IMR-90 (cell line): ENCODE results near the gene CBX8. TPM values are rescaled to one million over a fixed set of nuclear protein-coding genes. Genes with fewer than 3 reads are reported as not detected.
A peak's percentile ranks its signal among the peaks of the same experiment; 100 is the strongest.

Experiments
- ATAC-seq: fragments of 200-7000 bp; cut with Tn5 transposase; 2 replicates; pipeline ENCODE4 v1.9.1; 2020; ENCODE audit warnings: low read depth, mild to moderate bottlenecking, moderate library complexity
- BruUV-seq: library from RNA; stranded (reverse); fragments of 400-500 nt; replicated peaks from 2 replicates; lab custom pipeline; 2021; lab: Mats Ljungman, UMichigan
- CTCF ChIA-PET: fragments of 300-600 bp; formaldehyde crosslinking; extraction: SDS; loops from one replicate; lab custom pipeline; 2021; ENCODE audit warnings: antibody characterized with exemption; lab: Yijun Ruan, JAX
- POLR2A ChIA-PET: fragments of 300-600 bp; sonication (Branson Sonifier 250); formaldehyde crosslinking; loops from one replicate; lab custom pipeline; 2022; ENCODE audit warnings: antibody characterized with exemption; ENCODE audit not compliant: unreplicated experiment; lab: Charles Lee
- DNase-seq: peaks from one replicate; pipeline ENCODE4 v3.0.0; 2013
- H2AFZ ChIP-seq: replicated peaks from 2 replicates; pipeline ENCODE3; 2013; ENCODE audit warnings: low read length, mild to moderate bottlenecking; ENCODE audit not compliant: poor library complexity
- H2AK5ac ChIP-seq: 2 replicates; pipeline ENCODE4 v1.6.1; 2013; ENCODE audit warnings: low read depth, low read length, inconsistent platforms
- H2AK9ac ChIP-seq: replicated peaks from 2 replicates; pipeline ENCODE3; 2013; ENCODE audit warnings: mild to moderate bottlenecking, low read depth, low read length, moderate library complexity; ENCODE audit not compliant: poor library complexity
- H2BK120ac ChIP-seq: 2 replicates; pipeline ENCODE4 v1.6.1; 2013; ENCODE audit warnings: low read depth, low read length, inconsistent platforms
- H2BK15ac ChIP-seq: 3 replicates; pipeline ENCODE4 v1.6.1; 2013; ENCODE audit warnings: low read depth, low read length, inconsistent platforms
- H2BK20ac ChIP-seq: 2 replicates; pipeline ENCODE4 v1.6.1; 2013; ENCODE audit warnings: low read depth, mild to moderate bottlenecking, inconsistent platforms, low read length, moderate library complexity
- H2BK5ac ChIP-seq: 2 replicates; pipeline ENCODE4 v1.6.1; 2013; ENCODE audit warnings: mild to moderate bottlenecking, low read depth, low read length, inconsistent platforms; ENCODE audit not compliant: poor library complexity, severe bottlenecking
- H3K14ac ChIP-seq: replicated peaks from 2 replicates; pipeline ENCODE4 v1.6.1; 2013; ENCODE audit warnings: low read depth, low read length, inconsistent platforms
- H3K18ac ChIP-seq: 2 replicates; pipeline ENCODE4 v1.6.1; 2013; ENCODE audit warnings: low read depth, low read length, control low read depth
- H3K23ac ChIP-seq: 2 replicates; pipeline ENCODE4 v1.6.1; 2013; ENCODE audit warnings: low read depth, low read length, inconsistent platforms
- H3K27ac ChIP-seq: 2 replicates; pipeline ENCODE4 v1.5.1; 2013; ENCODE audit warnings: mild to moderate bottlenecking, control low read depth, low read length; ENCODE audit not compliant: insufficient read depth
- H3K27me3 ChIP-seq: 2 replicates; pipeline ENCODE4 v1.6.1; 2013; ENCODE audit warnings: low read length; ENCODE audit not compliant: control insufficient read depth, insufficient read depth
- H3K36me3 ChIP-seq: 2 replicates; pipeline ENCODE4 v1.6.1; 2013; ENCODE audit warnings: low read length, mixed read lengths; ENCODE audit not compliant: control insufficient read depth, insufficient read depth
- H3K4ac ChIP-seq: 2 replicates; pipeline ENCODE4 v1.6.1; 2013; ENCODE audit warnings: low read depth, low read length, inconsistent platforms
- H3K4me1 ChIP-seq: 2 replicates; pipeline ENCODE4 v1.6.1; 2013; ENCODE audit warnings: low read length, mixed read lengths; ENCODE audit not compliant: control insufficient read depth, insufficient read depth
- H3K4me2 ChIP-seq: 2 replicates; pipeline ENCODE4 v1.6.1; 2013; ENCODE audit warnings: low read depth, mild to moderate bottlenecking, control low read depth, low read length, moderate library complexity
- H3K4me3 ChIP-seq: 2 replicates; pipeline ENCODE4 v1.5.1; 2013; ENCODE audit warnings: low read depth, mild to moderate bottlenecking, control low read depth, low read length, moderate library complexity; ENCODE audit not compliant: insufficient read depth
- H3K56ac ChIP-seq: 2 replicates; pipeline ENCODE4 v1.6.1; 2013; ENCODE audit warnings: low read length, inconsistent platforms; ENCODE audit not compliant: insufficient read depth; ENCODE audit errors: extremely low read depth
- H3K79me1 ChIP-seq, 2 experiments: 2 replicates each; pipeline ENCODE4 v1.6.1; 2013; ENCODE audit warnings: low read length in 2 of 2, inconsistent platforms in 1 of 2, low read depth in 1 of 2
- H3K9ac ChIP-seq: 2 replicates; pipeline ENCODE4 v1.6.1; 2013; ENCODE audit warnings: low read depth, low read length, control low read depth
- H3K9me1 ChIP-seq: 2 replicates; pipeline ENCODE4 v1.6.1; 2013; ENCODE audit warnings: low read length, inconsistent platforms; ENCODE audit not compliant: insufficient read depth
- H3K9me3 ChIP-seq: 2 replicates; pipeline ENCODE4 v1.6.1; 2013; ENCODE audit warnings: low read length; ENCODE audit not compliant: control insufficient read depth, insufficient read depth
- H4K20me1 ChIP-seq: 2 replicates; pipeline ENCODE4 v1.6.1; 2013; ENCODE audit warnings: low read length, inconsistent platforms; ENCODE audit not compliant: insufficient read depth
- H4K5ac ChIP-seq: 2 replicates; pipeline ENCODE4 v1.6.1; 2013; ENCODE audit warnings: mild to moderate bottlenecking, low read depth, low read length, control low read depth
- H4K8ac ChIP-seq, 2 experiments: 2 replicates each; pipeline ENCODE4 v1.6.1; 2013; ENCODE audit warnings: low read depth in 2 of 2, low read length in 2 of 2, control low read depth in 1 of 2, inconsistent platforms in 1 of 2
- H4K91ac ChIP-seq: 2 replicates; pipeline ENCODE4 v1.6.1; 2013; ENCODE audit warnings: low read depth, low read length, inconsistent platforms; ENCODE audit not compliant: insufficient read depth
- BHLHE40 ChIP-seq: fragments of 150-350 bp; IDR thresholded peaks from 2 replicates; pipeline ENCODE4 v1.6.1; 2016; ENCODE audit warnings: mild to moderate bottlenecking, low read depth, low read length
- CEBPB ChIP-seq: IDR thresholded peaks from 2 replicates; pipeline ENCODE4 v1.6.1; 2012; ENCODE audit warnings: low read depth, low read length, improper control_type of control experiment
- CHD1 ChIP-seq: IDR thresholded peaks from 2 replicates; pipeline ENCODE4 v1.6.1; 2012; ENCODE audit warnings: low read depth, low read length, improper control_type of control experiment
- FOS ChIP-seq: fragments of 150-350 bp; IDR thresholded peaks from 2 replicates; pipeline ENCODE4 v1.6.1; 2016; ENCODE audit warnings: low read depth, low read length
- MAFK ChIP-seq: IDR thresholded peaks from 2 replicates; pipeline ENCODE4 v1.6.1; 2012; ENCODE audit warnings: low read depth, low read length, improper control_type of control experiment
- MAZ ChIP-seq: IDR thresholded peaks from 2 replicates; pipeline ENCODE4 v1.6.1; 2012; ENCODE audit warnings: low read depth, mild to moderate bottlenecking, low read length, improper control_type of control experiment, moderate library complexity, borderline replicate concordance
- MXI1 ChIP-seq: IDR thresholded peaks from 2 replicates; pipeline ENCODE4 v1.6.1; 2012; ENCODE audit warnings: low read depth, mild to moderate bottlenecking, low read length, moderate library complexity, borderline replicate concordance
- POLR2A ChIP-seq: IDR thresholded peaks from 2 replicates; pipeline ENCODE4 v1.6.1; 2012; ENCODE audit warnings: mild to moderate bottlenecking, low read depth, low read length
- WGBS, 2 experiments: methylation state at CpG; one replicate each; pipeline versions ENCODE4 v1.1.5 to v1.1.7; 2013; ENCODE audit warnings: missing lambda C conversion rate in 2 of 2; ENCODE audit not compliant: insufficient read length in 1 of 2; ENCODE audit errors: extremely low coverage in 2 of 2; 5-methylcytosine and 5-hydroxymethylcytosine counted together
- dilution Hi-C: fragments of 300-500 bp; cut with HindIII; formaldehyde crosslinking; loops from one replicate; pipeline ENCODE4 v1.14.3; 2018; ENCODE audit warnings: low sequenced_read_pairs; ENCODE audit not compliant: unreplicated experiment
- in situ Hi-C: fragments of 300-500 bp; cut with MboI; formaldehyde crosslinking; loops from 3 replicates; pipeline ENCODE4 v1.14.3; 2019; ENCODE audit warnings: low sequenced_read_pairs, inconsistent platforms, mixed read lengths
- intact Hi-C: fragments of 100-400 bp; cut with micrococcal nuclease; formaldehyde crosslinking; loops from 2 replicates; pipeline ENCODE4 v1.10.0; 2022
- polyA plus RNA-seq, 3 experiments: library from polyadenylated mRNA; depleted of rRNA; stranded (reverse); fragments of >200 nt; gene quantifications; 2 replicates each; pipeline ENCODE4 v1.2.3, GENCODE V29; 2012; ENCODE audit warnings: low replicate concordance in 1 of 3
- total RNA-seq: library from RNA; depleted of rRNA; stranded (reverse); fragments of >200 nt; gene quantifications from 2 replicates; pipeline ENCODE4 v1.2.3, GENCODE V29; 2012
- TF ChIP-seq, protein P1 (sequence below): conservative IDR thresholded peaks from 2 replicates; pipeline ENCODE4 v1.5.1; 2012; ENCODE audit warnings: mild to moderate bottlenecking, low read depth, low read length, improper control_type of control experiment
- TF ChIP-seq, protein P2 (sequence below): fragments of 150-350 bp; IDR thresholded peaks from 2 replicates; pipeline ENCODE4 v1.6.1; 2017; ENCODE audit warnings: mild to moderate bottlenecking, antibody characterized with exemption, low read length, low read depth
- TF ChIP-seq, protein P3 (sequence below): fragments of 150-350 bp; IDR thresholded peaks from 2 replicates; pipeline ENCODE4 v1.6.1; 2016; ENCODE audit warnings: low read depth, mild to moderate bottlenecking, low read length, moderate library complexity, borderline replicate concordance

Gene CBX8
- total and polyA plus RNA-seq, 2 of the 4 experiments (the other 2 are of a cell fraction), result 3.2 to 5.4 TPM

DNA sequence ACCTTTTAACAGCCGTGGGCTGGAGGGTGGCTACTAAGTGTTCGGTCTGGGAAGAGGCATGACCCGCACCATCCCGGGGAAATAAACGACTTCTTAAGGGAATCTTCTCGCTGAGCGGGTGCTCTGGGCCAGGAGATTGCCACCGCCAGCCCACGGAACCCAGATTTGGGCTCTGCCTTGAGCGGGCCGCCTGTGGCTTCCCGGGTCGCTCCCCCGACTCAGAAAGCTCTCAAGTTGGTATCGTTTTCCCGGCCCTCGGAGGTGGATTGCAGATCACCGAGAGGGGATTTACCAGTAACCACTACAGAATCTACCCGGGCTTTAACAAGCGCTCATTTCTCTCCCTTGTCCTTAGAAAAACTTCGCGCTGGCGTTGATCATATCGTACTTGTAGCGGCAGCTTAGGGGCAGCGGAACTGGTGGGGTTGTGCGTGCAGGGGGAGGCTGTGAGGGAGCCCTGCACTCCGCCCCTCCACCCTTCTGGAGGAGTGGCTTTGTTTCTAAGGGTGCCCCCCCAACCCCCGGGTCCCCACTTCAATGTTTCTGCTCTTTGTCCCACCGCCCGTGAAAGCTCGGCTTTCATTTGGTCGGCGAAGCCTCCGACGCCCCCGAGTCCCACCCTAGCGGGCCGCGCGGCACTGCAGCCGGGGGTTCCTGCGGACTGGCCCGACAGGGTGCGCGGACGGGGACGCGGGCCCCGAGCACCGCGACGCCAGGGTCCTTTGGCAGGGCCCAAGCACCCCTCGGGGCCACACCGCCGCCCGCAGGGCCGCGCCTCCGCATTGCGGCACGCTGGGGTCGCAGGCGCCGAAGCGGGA lies 46.0 kb upstream of the CBX8 start:
- WGBS, 2 experiments, result 18% methylated on average over 31 of the region's 66 CpGs; no CpG with 5 or more reads in 1 of the 2 experiments
- H3K18ac ChIP-seq, result no peak overlapping the region

More for the DNA sequence above, 46.0 kb upstream of the CBX8 start:
- dilution Hi-C loops (no loop called here), in situ Hi-C loops (loop anchor here (10.0 kb wide), 1 partner anchor 142 kb away; no protein-coding TSS in a partner anchor), intact Hi-C loops (no loop called here)
- Histone ChIP-seq H2AK9ac (peak overlapping the region; percentile 70), H3K79me1 (peaks cover 3 to 8% of the 10 kb centered on the region in 2 experiments; a peak in 3 of 4 replicates), H4K91ac (no peak overlapping the region), H3K27ac (no peak overlapping the region), H2BK5ac (no peak overlapping the region), H2AK5ac (no peak overlapping the region), H3K23ac (no peak overlapping the region), H3K4ac (no peak overlapping the region), H3K9me1 (no peaks in the 10 kb centered on the region), H2BK15ac (no peak overlapping the region), H3K14ac (no peak overlapping the region), H2BK120ac (no peak overlapping the region), H3K36me3 (no peaks in the 10 kb centered on the region), H4K5ac (no peak overlapping the region), H3K56ac (no peak overlapping the region), H3K9me3 (peaks cover 6% of the 10 kb centered on the region; the same call in 1 of the 2 replicates), H3K4me2 (no peak overlapping the region), H3K4me3 (no peak overlapping the region), H4K8ac (no peak overlapping the region), H2BK20ac (no peak overlapping the region), H3K4me1 (peaks cover 10% of the 10 kb centered on the region), H2AFZ (peak overlapping the region; percentile 93), H3K27me3 (peaks cover 40% of the 10 kb centered on the region), H4K20me1 (peaks cover 8% of the 10 kb centered on the region), H3K9ac (no peak overlapping the region)
- TF ChIP-seq, protein P1, sequence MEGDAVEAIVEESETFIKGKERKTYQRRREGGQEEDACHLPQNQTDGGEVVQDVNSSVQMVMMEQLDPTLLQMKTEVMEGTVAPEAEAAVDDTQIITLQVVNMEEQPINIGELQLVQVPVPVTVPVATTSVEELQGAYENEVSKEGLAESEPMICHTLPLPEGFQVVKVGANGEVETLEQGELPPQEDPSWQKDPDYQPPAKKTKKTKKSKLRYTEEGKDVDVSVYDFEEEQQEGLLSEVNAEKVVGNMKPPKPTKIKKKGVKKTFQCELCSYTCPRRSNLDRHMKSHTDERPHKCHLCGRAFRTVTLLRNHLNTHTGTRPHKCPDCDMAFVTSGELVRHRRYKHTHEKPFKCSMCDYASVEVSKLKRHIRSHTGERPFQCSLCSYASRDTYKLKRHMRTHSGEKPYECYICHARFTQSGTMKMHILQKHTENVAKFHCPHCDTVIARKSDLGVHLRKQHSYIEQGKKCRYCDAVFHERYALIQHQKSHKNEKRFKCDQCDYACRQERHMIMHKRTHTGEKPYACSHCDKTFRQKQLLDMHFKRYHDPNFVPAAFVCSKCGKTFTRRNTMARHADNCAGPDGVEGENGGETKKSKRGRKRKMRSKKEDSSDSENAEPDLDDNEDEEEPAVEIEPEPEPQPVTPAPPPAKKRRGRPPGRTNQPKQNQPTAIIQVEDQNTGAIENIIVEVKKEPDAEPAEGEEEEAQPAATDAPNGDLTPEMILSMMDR, result no peak
- TF ChIP-seq BHLHE40 (no peak), MAFK (no peak), MAZ (no peak), CHD1 (no peak), FOS (no peak), CEBPB (no peak), POLR2A (no peak), MXI1 (no peak)
- TF ChIP-seq, protein P2, sequence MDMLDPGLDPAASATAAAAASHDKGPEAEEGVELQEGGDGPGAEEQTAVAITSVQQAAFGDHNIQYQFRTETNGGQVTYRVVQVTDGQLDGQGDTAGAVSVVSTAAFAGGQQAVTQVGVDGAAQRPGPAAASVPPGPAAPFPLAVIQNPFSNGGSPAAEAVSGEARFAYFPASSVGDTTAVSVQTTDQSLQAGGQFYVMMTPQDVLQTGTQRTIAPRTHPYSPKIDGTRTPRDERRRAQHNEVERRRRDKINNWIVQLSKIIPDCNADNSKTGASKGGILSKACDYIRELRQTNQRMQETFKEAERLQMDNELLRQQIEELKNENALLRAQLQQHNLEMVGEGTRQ, result no peak
- TF ChIP-seq, protein P3, sequence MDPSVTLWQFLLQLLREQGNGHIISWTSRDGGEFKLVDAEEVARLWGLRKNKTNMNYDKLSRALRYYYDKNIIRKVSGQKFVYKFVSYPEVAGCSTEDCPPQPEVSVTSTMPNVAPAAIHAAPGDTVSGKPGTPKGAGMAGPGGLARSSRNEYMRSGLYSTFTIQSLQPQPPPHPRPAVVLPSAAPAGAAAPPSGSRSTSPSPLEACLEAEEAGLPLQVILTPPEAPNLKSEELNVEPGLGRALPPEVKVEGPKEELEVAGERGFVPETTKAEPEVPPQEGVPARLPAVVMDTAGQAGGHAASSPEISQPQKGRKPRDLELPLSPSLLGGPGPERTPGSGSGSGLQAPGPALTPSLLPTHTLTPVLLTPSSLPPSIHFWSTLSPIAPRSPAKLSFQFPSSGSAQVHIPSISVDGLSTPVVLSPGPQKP, result no peak
- ATAC-seq, result no peak
- CTCF ChIA-PET, result no interaction called here
- POLR2A ChIA-PET, result no interaction called here
- DNase-seq, result no peak
- BruUV-seq, result no TSS peak
